ENCODE measurements around the gene WNT5B.

DNA sequence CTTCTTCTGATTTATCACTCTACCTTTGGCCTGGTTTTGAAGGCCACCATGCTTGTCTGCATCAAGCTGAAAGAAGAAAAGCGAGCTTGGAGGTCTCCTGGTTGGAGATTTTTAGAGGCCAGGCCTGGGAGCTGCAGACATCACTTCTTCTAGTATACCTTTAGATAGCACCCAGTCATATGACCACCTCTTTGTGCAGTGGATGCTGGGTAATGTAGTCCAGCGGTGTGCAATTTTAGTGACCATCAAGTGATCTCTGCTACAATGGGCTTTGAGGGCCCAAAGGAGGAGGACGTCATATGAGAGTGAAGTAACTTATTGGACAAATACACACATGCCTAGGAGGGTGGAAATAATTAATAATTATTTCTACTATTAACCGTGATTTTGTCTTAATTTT lies 15.2 kb upstream of the WNT5B start:
- TF ChIP-seq CTCF (IDR thresholded peaks at IDR 0.05; ENCODE audit: low read depth, low read length, missing input control): no peak
- no peak for TF ChIP-seq MAX (IDR thresholded peaks at IDR 0.05)
- no peak for TF ChIP-seq JUND (IDR thresholded peaks at IDR 0.05)
- no peak for TF ChIP-seq EGR1 (IDR thresholded peaks at IDR 0.05; ENCODE audit: low read depth in 2 of 2)
- no peak for TF ChIP-seq TAF1 (conservative IDR thresholded peaks at IDR 0.05)
- no peak for TF ChIP-seq GABPA (IDR thresholded peaks at IDR 0.05 in 1 of 2, conservative IDR thresholded peaks at IDR 0.05 in 1 of 2)
- TF ChIP-seq RAD21 (IDR thresholded peaks at IDR 0.05): no peak
- no peak for TF ChIP-seq RXRA (IDR thresholded peaks at IDR 0.05)
- TF ChIP-seq, protein P1, sequence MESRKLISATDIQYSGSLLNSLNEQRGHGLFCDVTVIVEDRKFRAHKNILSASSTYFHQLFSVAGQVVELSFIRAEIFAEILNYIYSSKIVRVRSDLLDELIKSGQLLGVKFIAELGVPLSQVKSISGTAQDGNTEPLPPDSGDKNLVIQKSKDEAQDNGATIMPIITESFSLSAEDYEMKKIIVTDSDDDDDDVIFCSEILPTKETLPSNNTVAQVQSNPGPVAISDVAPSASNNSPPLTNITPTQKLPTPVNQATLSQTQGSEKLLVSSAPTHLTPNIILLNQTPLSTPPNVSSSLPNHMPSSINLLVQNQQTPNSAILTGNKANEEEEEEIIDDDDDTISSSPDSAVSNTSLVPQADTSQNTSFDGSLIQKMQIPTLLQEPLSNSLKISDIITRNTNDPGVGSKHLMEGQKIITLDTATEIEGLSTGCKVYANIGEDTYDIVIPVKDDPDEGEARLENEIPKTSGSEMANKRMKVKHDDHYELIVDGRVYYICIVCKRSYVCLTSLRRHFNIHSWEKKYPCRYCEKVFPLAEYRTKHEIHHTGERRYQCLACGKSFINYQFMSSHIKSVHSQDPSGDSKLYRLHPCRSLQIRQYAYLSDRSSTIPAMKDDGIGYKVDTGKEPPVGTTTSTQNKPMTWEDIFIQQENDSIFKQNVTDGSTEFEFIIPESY (IDR thresholded peaks at IDR 0.05): no peak
- TF ChIP-seq, protein P2, sequence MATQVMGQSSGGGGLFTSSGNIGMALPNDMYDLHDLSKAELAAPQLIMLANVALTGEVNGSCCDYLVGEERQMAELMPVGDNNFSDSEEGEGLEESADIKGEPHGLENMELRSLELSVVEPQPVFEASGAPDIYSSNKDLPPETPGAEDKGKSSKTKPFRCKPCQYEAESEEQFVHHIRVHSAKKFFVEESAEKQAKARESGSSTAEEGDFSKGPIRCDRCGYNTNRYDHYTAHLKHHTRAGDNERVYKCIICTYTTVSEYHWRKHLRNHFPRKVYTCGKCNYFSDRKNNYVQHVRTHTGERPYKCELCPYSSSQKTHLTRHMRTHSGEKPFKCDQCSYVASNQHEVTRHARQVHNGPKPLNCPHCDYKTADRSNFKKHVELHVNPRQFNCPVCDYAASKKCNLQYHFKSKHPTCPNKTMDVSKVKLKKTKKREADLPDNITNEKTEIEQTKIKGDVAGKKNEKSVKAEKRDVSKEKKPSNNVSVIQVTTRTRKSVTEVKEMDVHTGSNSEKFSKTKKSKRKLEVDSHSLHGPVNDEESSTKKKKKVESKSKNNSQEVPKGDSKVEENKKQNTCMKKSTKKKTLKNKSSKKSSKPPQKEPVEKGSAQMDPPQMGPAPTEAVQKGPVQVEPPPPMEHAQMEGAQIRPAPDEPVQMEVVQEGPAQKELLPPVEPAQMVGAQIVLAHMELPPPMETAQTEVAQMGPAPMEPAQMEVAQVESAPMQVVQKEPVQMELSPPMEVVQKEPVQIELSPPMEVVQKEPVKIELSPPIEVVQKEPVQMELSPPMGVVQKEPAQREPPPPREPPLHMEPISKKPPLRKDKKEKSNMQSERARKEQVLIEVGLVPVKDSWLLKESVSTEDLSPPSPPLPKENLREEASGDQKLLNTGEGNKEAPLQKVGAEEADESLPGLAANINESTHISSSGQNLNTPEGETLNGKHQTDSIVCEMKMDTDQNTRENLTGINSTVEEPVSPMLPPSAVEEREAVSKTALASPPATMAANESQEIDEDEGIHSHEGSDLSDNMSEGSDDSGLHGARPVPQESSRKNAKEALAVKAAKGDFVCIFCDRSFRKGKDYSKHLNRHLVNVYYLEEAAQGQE (IDR thresholded peaks at IDR 0.05): no peak
- no peak for TF ChIP-seq FOXA1 (IDR thresholded peaks at IDR 0.05)
- no peak for TF ChIP-seq YY1 (IDR thresholded peaks at IDR 0.05)
- no peak for TF ChIP-seq ATF3 (IDR thresholded peaks at IDR 0.05)
